ENCODE data around the gene IL17REL.
A peak's percentile ranks its signal among the peaks of the same experiment; 100 is the strongest.
"Not testable (repeated sequence)": the region's sequence is repeated elsewhere in the genome, so short reads cannot be mapped to it uniquely, and the experiment has no call there.

Gene IL17REL

GRCh38 chr22:49954991-49955580 lies 57.5 kb downstream of the IL17REL start:
- no peak for DNase-seq

- no peak for DNase-seq
These were observed 58.2 kb downstream of the IL17REL start for GRCh38 chr22:49954354-49954753.

GRCh38 chr22:49953680-49954344 lies 58.8 kb downstream of the IL17REL start:
- DNase-seq, result no peak

- no peak for DNase-seq
These were observed 59.4 kb downstream of the IL17REL start for GRCh38 chr22:49953027-49953679.

GRCh38 chr22:49951986-49952896 lies 60.3 kb downstream of the IL17REL start:
- no peak for DNase-seq

- no peak for DNase-seq
These were observed 60.9 kb downstream of the IL17REL start for GRCh38 chr22:49951678-49951985.

GRCh38 chr22:49951000-49951677 lies 61.4 kb downstream of the IL17REL start:
- DNase-seq, result peak; percentile 90

- no peak for DNase-seq
These were observed 62.1 kb downstream of the IL17REL start for GRCh38 chr22:49950396-49950994.

GRCh38 chr22:49949914-49950292 lies 62.7 kb downstream of the IL17REL start:
- DNase-seq, result no peak

GRCh38 chr22:49948958-49949913 lies 63.3 kb downstream of the IL17REL start:
- DNase-seq, result no peak

- no peak for DNase-seq
These were observed 64.2 kb downstream of the IL17REL start for GRCh38 chr22:49948116-49948957.

GRCh38 chr22:49947296-49947622 lies 65.3 kb downstream of the IL17REL start:
- DNase-seq, result no peak

- no peak for DNase-seq
These were observed 65.8 kb downstream of the IL17REL start for GRCh38 chr22:49946612-49947295.

GRCh38 chr22:49945042-49945794 lies 67.3 kb downstream of the IL17REL start:
- not testable (repeated sequence) for DNase-seq
